Left ventricle myocardium inferior (tissue), 1 donor: ENCODE data around the gene SPIB. TPM values are rescaled to one million over a fixed set of nuclear protein-coding genes. Genes with fewer than 3 reads are reported as not detected.

ENCODE experiments used
- DNase-seq: peaks from one replicate; pipeline ENCODE4 v3.0.0-alpha.2; 2020
- H3K27ac ChIP-seq: fragments of 200-600 bp; replicated peaks from 2 replicates; pipeline ENCODE4 v1.8.0; 2021
- H3K27me3 ChIP-seq: fragments of 200-600 bp; 2 replicates; pipeline ENCODE4 v1.8.0; 2021; ENCODE audit warnings: low read depth
- H3K36me3 ChIP-seq: fragments of 200-600 bp; 2 replicates; pipeline ENCODE4 v1.8.0; 2021
- H3K4me1 ChIP-seq: fragments of 200-600 bp; 2 replicates; pipeline ENCODE4 v1.8.0; 2021
- H3K4me3 ChIP-seq: fragments of 200-600 bp; 2 replicates; pipeline ENCODE4 v1.8.0; 2021; ENCODE audit warnings: mild to moderate bottlenecking, moderate library complexity
- H3K9me3 ChIP-seq: fragments of 200-600 bp; replicated peaks from 2 replicates; pipeline ENCODE4 v1.8.0; 2021
- intact Hi-C: fragments of 100-400 bp; cut with micrococcal nuclease; formaldehyde crosslinking; loops from one replicate; pipeline ENCODE4 v1.11.0; 2022
- total RNA-seq: library from RNA; stranded (reverse); fragmentation: NEBNext Ultra II Directional; extraction: Animal tissue kit (Norgen Biotek cat#: 25700); gene quantifications from one replicate; pipeline ENCODE4 v1.2.1, GENCODE V29; 2021
- TF ChIP-seq, protein P1 (sequence below): fragments of 200-600 bp; IDR thresholded peaks from 2 replicates; pipeline ENCODE4 v1.8.0; 2021; ENCODE audit warnings: antibody characterized with exemption, mild to moderate bottlenecking, borderline replicate concordance
- donor health status: DM: no; HTN: yes; CAD: no; lungs with severe emphysema.

Gene SPIB
- total RNA-seq, 1 donor from 2014 or later, result not detected

DNA sequence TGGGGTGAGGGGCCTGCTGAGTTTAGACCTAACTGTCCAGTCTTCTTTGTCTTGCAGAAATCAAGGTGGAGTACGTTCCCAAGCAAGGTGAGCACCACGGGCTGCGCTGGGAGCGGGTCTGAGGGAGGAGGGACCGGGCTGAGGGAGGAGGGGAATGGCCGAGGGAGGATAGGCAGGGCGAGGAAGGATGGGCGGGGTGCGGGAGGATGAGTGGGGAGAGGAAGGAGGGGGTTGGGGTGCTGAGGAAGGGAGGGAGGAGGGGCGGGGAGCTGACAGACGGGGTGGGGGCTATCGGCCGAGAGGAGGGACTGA is 32.4 kb downstream of the SPIB start:
- DNase-seq, result no peak
- intact Hi-C loops, result no loop called here
- Histone ChIP-seq H3K27me3 (peaks cover 28% of the 10 kb centered on the region), H3K27ac (no peak overlapping the region), H3K4me1 (no peaks in the 10 kb centered on the region), H3K36me3 (no peaks in the 10 kb centered on the region), H3K9me3 (peaks cover 4% of the 10 kb centered on the region), H3K4me3 (no peak overlapping the region)
- TF ChIP-seq, protein P1, sequence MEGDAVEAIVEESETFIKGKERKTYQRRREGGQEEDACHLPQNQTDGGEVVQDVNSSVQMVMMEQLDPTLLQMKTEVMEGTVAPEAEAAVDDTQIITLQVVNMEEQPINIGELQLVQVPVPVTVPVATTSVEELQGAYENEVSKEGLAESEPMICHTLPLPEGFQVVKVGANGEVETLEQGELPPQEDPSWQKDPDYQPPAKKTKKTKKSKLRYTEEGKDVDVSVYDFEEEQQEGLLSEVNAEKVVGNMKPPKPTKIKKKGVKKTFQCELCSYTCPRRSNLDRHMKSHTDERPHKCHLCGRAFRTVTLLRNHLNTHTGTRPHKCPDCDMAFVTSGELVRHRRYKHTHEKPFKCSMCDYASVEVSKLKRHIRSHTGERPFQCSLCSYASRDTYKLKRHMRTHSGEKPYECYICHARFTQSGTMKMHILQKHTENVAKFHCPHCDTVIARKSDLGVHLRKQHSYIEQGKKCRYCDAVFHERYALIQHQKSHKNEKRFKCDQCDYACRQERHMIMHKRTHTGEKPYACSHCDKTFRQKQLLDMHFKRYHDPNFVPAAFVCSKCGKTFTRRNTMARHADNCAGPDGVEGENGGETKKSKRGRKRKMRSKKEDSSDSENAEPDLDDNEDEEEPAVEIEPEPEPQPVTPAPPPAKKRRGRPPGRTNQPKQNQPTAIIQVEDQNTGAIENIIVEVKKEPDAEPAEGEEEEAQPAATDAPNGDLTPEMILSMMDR, result no peak

DNA sequence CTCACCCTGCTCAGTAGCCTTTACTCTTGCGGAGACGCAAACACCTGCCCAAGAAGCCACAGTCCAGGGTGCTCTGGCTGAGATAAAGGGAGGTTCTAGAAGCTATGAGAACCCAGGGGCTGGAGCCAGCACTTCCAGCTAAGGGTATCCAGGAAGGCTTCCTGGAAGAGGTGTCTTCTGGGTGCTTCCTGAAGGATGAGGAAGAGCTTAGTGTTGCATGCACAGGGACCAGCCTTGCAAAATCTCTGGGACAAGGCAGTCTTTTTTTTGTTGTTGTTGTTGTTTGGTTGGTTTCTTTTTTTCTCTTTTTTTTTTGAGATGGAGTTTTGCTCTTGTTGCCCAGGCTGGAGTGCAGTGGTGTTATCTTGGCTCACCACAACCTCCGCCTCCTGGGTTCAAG is 34.5 kb downstream of the SPIB start:
- TF ChIP-seq, protein P1, result no peak
- Histone ChIP-seq H3K36me3 (no peaks in the 10 kb centered on the region), H3K4me1 (no peaks in the 10 kb centered on the region), H3K27me3 (peaks cover 48% of the 10 kb centered on the region), H3K27ac (no peak overlapping the region), H3K9me3 (no peaks in the 10 kb centered on the region), H3K4me3 (no peak overlapping the region)
- intact Hi-C loops, result no loop called here
- DNase-seq, result no peak

DNA sequence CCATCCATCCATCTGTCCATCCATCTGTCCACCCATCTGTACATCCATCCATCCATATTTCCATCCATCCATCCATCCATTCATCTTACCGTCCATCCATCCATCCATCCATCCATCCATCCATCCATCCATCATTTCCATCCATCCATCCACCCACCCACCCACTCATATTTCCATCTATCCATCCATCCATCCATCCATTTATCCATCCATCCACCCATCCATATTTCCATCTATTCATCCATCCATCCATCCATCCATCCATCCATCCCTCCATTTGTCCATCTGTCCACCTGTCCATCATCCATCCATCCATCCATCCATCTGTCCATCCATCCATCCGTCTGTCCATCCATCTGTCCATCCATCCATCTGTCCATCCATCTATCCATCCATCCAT is 37.3 kb downstream of the SPIB start:
- TF ChIP-seq, protein P1, result no peak

DNA sequence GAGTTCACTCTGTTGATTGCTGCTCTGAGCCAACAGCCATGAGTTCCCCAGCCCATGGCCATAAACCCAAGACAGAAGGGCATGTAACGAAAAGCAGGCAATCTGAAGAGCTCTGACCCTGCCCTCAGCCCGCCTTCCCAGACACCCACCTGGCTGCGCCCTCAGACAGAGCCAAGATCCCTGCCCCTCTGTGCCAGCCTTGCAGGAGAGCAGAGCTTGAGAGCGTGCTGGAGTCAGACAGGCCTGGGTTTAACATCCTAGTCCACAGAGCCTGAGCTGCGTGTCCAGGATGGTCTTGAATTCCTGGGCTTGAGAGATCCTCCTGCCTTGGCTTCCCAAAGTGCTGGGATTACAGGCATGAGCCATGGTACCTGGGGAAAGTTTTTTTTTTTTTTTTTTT is 38.6 kb downstream of the SPIB start:
- no peak for DNase-seq
- Histone ChIP-seq H3K27me3 (peaks cover 69% of the 10 kb centered on the region), H3K9me3 (no peaks in the 10 kb centered on the region), H3K27ac (no peak overlapping the region), H3K36me3 (no peaks in the 10 kb centered on the region), H3K4me3 (no peak overlapping the region), H3K4me1 (no peaks in the 10 kb centered on the region)
- intact Hi-C loops, result no loop called here
- TF ChIP-seq, protein P1, result no peak

More for the DNA sequence above, 37.3 kb downstream of the SPIB start:
- no peaks in the 10 kb centered on the region for H3K9me3 ChIP-seq
- no peaks in the 10 kb centered on the region for H3K4me1 ChIP-seq
- DNase-seq, result no peak
- intact Hi-C loops, result no loop called here
- peaks cover 57% of the 10 kb centered on the region for H3K27me3 ChIP-seq
- H3K36me3 ChIP-seq, result no peaks in the 10 kb centered on the region
- H3K4me3 ChIP-seq, result no peak overlapping the region
- no peak overlapping the region for H3K27ac ChIP-seq

DNA sequence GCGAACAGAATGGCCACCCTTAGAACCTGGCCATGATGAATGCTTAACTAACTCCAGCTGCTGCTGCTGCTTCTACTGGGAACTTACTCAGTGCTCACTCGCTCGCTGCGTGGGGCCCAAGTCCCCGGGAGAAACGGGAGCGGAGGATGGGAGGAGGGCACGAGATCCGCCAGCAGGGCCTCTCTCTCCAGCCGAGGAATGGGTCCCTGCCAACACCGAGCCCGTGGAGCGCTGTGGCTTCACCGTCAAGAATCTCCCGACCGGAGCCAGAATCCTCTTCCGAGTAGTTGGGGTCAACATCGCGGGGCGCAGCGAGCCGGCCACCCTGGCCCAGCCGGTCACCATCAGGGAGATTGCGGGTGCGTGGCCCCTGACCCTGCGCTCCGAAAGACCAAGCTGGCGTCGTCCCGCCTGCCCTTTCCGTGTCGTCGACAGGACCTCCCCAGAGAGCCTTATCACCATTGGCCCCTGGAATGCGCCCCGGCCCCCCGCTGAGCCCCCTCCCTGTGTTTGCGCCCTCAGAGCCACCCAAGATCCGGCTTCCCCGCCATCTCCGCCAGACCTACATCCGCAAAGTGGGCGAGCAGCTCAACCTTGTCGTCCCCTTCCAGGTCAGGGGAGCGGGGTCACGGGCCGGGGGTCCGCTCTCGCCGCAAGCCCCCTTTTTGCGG is 39.8 kb downstream of the SPIB start:
- no peak overlapping the region for H3K27ac ChIP-seq
- H3K27me3 ChIP-seq, result peaks cover 76% of the 10 kb centered on the region
- H3K36me3 ChIP-seq, result no peaks in the 10 kb centered on the region
- no peak overlapping the region for H3K4me3 ChIP-seq
- intact Hi-C loops, result no loop called here
- DNase-seq, result no peak
- TF ChIP-seq, protein P1, result no peak
- H3K9me3 ChIP-seq, result no peaks in the 10 kb centered on the region
- no peaks in the 10 kb centered on the region for H3K4me1 ChIP-seq
